ENCODE results near the gene FBXO5.
"Not testable (repeated sequence)": the region's sequence is repeated elsewhere in the genome, so short reads cannot be mapped to it uniquely, and the experiment has no call there.

FBXO5 gene

DNA sequence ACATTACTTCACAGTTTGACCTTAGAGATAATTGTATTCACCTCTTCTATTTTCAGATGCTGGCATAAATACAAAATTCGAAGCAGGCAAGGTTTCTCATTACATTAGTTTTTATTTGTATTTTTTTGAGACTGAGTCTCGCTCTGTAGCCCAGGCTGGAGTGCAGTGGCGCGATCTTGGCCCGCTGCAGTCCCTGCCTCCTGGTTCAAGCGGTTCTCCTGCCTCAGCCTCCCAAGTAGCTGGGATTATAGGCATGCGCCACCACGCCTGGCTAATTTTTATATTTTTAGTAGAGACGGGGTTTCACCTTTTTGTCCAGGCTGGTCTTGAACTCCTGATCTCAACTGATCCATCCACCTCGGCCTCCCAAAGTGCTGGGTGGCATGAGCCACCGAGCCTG is 2.5 kb upstream of the FBXO5 start:
- DNase-seq, result not testable (repeated sequence)

GRCh38 chr6:152984513-152984872 is 1.7 kb upstream of the FBXO5 start:
- DNase-seq, result no peak

DNA sequence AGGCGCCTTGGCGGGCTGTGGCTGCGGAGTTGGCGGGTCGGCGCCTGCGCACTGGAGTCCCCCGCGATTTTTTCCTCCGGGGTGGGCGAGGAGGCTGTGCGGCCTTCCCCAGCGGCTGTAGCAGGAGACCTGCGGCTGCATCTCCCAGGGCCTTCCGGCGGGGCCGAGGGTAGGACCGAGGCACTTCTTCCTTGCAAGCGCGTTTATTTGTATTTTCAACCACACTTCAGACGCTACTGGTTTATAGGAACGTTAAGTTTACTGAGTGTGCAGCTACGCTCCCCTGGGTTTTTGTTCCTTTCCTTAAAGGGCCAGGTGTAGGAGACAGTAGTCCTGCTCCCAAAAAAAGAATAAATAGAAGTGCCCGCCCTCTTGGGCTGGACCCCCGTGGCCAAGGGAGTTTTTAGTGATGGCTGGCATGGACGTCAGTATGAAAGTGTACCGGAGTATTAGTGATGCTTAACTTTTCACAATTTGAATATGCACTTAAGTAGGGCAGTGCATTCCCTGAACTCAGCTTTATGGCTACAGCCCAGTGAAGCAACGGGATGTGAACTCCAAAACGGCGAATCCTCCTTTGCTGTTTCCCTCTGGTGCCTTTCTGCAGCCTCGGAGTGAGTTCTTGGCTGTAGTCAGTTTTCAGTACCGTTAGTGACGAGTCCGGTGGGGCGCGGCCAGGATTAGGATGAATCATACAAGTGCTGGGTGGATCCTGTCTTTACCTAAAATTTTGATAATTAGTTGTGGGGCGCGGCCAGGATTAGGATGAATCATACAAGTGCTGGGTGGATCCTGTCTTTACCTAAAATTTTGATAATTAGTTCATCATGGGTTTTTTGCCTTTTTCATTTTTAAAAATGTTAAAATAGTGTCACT is 1.0 kb upstream of the FBXO5 start:
- peak; percentile 73 for DNase-seq

DNA sequence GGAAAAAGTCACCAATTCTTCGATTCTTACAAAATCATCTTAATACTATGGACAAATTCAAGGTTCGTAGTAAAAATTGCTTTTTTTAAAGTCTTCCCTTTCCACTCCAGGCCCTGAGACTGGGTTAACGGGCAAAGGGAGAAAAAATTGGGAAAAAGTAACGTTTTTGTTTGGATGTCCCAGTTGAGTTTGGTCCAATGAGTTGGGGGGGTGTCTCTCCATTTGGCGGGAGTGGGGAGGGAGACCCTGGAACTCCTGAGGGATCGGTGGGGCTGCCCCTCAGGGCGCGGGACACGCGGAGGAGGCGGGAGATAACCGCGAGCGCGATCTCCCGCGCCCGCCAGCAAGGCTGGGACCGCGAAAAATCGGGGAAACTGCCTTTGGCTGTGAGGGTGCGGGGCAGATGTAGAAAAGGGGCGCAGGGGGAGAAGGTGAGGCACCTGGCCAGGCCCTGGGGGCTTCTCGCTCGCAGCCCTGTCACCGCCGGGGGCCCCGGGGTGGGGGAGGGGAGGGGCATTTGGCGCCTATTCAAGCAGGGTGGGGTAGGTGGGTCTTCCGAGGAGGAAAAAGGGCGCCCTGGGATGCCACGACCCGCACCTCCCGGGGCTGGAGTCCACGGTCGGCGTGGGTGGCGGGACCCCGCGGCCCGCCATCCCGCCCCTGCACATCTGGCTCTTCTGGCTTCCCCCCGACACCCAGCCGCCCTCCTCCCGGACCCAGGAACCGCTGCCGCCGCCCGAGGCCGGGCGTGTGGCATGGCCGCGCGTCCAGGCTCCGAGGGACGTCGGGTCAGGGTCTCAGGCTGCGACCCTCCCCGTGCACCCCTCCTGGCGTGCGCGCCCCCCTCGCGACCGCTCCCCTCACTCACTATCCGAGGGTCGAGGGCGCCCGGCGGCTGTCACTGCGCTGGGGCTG is 595 bp downstream of the FBXO5 start:
- DNase-seq, result no peak

- no peak for DNase-seq
These were observed 1.6 kb downstream of the FBXO5 start for GRCh38 chr6:152981219-152981618.

DNA sequence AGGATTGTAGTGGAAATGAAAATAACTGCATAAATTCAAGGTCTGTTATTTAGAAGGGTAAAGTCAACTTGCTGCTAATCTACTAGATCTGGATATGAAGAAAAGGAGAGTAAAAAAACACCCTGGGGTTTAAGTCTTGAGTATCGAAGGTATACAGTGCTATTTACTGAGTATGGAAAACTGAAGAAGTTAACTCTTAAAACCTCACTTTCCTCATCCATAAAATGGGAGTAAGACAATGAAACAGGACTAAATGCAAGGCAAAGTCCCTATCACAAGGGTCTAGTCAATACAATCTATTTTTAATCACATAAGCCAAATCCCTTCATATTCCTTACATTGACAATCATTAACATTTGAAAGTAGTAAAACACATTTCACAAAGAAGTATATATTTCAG is 2.2 kb downstream of the FBXO5 start:
- no peak for DNase-seq

GRCh38 chr6:152979116-152979515 is 3.7 kb downstream of the FBXO5 start:
- no peak for DNase-seq

DNA sequence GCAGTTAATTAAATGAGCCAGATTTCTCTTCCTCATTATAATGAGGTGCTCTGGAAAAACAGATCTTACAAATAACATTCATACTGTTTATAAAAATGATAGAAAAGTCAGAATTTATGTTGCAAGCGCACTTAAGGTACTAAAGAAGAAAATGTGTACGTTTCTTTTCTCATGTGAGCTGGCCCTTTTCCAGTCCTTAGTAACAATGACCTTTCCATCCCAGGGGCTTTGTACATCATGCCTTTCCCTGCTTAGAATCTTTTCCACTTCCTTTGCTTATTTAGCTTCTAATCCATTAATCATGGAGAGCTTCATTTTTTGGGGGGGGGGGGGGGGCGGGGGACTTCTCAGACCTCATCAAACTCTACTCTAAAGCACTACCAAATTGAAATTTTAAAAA is 4.8 kb downstream of the FBXO5 start:
- no peak for DNase-seq

GRCh38 chr6:152977556-152977955 is 5.3 kb downstream of the FBXO5 start:
- no peak for DNase-seq

DNA sequence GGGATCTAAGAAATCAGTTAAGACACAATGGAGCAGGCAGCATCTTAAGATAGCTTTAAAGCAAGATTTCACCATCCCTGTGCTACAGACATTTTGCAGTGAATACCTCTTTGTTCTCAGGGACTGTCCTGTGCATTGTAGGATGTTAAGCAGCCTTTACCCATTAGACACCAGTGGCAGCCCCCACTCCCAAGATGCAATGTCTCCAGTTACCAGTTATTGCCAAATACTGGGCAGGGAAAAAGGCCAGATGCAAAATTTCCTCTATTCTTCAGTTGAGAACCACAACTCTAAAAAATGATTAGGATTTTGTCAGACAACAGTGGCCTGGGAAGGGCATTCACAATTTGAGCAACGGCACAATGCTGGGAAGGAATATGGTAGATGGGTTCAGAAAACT is 6.1 kb downstream of the FBXO5 start:
- DNase-seq, result no peak

- DNase-seq, result no peak
These were observed 7.5 kb downstream of the FBXO5 start for GRCh38 chr6:152975204-152975915.

GRCh38 chr6:152973916-152974315 is 8.9 kb downstream of the FBXO5 start:
- DNase-seq, result no peak

DNA sequence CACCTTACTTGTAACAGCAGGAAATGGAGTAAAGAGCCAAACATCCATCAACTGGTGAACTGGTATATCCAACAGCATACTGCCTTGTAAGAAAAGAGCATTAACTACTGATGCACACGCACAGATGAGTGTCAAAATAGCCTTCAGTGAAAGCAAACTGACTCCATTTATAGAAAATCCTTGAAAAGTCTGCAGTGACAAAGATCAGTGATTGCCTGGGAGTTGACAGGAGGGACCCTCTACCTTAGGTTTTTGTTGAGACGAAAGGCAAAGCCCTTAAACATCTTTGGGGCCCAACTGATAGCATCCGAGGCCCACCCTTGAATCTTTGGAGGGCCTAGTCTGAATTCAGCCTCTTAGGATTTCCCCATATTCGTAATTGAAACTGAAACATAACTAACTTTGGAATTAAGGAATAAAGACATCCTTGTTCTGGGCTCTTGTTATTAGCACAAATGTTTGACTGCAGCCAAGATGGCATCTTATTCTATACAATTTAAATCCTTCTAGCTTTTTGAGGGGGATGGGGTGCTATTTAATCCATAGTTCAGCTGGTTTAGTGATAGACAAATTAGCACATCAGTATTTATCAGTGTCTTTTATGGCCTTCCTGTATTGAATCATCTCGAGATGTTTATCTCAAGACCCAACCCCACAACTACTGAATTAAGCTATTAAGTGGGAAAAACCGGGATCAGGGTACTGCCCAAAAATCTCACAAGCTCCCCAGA is 13.0 kb downstream of the FBXO5 start:
- DNase-seq, result no peak

DNA sequence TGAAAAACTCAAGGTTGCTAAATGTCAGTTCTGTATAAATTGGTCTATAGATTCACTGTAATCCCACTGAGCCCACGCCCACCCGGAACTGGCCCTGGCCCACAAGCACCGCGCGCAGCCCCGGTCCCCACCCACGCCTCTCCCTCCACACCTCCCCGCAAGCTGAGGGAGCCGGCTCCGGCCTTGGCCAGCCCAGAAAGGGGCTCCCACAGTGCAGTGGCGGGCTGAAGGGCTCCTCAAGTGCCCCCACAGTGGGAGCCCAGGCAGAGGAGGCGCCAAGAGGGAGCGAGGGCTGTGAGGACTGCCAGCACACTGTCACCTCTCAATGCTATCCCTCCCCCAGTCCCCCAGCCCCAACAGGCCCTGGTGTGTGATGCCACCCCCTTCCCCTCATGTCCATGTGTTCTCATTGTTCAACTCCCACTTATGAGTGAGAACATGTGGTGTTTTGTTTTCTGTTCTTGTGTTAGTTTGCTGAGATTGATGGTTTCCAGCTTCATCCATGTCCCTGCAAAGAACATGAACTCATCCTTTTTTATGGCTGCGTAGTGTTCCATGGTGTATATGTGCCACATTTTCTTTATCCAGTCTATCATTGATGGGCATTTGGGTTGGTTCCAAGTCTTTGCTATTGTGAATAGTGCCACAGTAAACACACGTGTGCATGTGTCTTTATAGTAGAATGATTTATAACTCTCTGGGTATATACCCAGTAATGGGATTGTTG is 16.5 kb downstream of the FBXO5 start:
- DNase-seq, result not testable (repeated sequence)

DNA sequence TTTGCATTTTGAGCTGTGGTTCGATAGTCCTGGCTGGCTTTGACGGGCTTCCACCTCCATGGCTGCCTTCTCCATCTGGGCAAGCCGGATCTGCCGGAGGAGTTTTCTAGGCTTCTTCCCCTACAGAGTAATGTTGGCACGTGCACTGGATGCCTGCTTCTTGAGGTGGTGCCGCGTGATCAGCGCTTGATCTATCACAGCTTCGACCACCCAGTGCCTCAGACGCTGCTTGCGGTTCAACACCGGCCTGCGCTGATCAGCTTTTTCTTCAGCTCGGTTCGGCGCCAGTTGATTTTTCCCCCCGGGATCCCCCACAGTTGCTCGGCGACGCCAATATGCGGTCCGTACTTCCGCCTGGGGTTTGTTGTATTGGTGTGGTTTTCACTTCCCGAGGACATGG is 23.5 kb downstream of the FBXO5 start:
- no peak for DNase-seq

DNA sequence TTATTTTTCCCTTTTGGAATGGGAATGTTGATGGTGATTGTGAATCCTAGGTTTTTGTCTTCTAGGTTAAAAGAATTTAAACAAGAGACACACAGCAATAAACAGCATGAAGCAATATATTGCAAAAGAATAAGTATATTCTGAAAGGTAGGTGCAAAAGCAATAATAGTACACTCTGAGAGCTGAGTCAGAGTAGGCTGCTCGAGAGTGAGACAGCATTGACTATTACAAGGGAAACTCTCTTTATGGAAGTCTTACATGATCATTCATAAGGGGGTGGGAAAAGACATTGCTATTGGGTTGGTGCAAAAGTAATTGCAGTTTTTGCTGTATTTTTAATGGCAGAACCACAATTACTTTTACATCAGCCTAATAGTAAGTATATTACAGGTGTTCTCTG is 25.0 kb downstream of the FBXO5 start:
- DNase-seq, result no peak

GRCh38 chr6:152954443-152954842 is 28.4 kb downstream of the FBXO5 start:
- no peak for DNase-seq

GRCh38 chr6:152952866-152953509 is 29.9 kb downstream of the FBXO5 start:
- DNase-seq, result no peak

GRCh38 chr6:152952045-152952444 is 30.8 kb downstream of the FBXO5 start:
- no peak for DNase-seq

GRCh38 chr6:152950240-152950639 is 32.6 kb downstream of the FBXO5 start:
- DNase-seq, result no peak

GRCh38 chr6:152948150-152948768 is 34.6 kb downstream of the FBXO5 start:
- DNase-seq, result no peak
